HG03095 (cell line): ENCODE results near the gene ABL1.
"Not testable (repeated sequence)": the region's sequence is repeated elsewhere in the genome, so short reads cannot be mapped to it uniquely, and the experiment has no call there.

Experiments used
- ATAC-seq: cut with Tn5 transposase; IDR thresholded peaks from one replicate; pipeline ENCODE4 v1.9.1; 2021; ENCODE audit warnings: moderate library complexity; ENCODE audit not compliant: unreplicated experiment

The ABL1 gene

GRCh38 chr9:130901498-130902203, 66.6 kb downstream of the ABL1 start:
- no peak for ATAC-seq

- ATAC-seq, result no peak
These were observed 67.4 kb downstream of the ABL1 start for GRCh38 chr9:130902204-130903185.

GRCh38 chr9:130903194-130904069, 68.4 kb downstream of the ABL1 start:
- ATAC-seq, result no peak

DNA sequence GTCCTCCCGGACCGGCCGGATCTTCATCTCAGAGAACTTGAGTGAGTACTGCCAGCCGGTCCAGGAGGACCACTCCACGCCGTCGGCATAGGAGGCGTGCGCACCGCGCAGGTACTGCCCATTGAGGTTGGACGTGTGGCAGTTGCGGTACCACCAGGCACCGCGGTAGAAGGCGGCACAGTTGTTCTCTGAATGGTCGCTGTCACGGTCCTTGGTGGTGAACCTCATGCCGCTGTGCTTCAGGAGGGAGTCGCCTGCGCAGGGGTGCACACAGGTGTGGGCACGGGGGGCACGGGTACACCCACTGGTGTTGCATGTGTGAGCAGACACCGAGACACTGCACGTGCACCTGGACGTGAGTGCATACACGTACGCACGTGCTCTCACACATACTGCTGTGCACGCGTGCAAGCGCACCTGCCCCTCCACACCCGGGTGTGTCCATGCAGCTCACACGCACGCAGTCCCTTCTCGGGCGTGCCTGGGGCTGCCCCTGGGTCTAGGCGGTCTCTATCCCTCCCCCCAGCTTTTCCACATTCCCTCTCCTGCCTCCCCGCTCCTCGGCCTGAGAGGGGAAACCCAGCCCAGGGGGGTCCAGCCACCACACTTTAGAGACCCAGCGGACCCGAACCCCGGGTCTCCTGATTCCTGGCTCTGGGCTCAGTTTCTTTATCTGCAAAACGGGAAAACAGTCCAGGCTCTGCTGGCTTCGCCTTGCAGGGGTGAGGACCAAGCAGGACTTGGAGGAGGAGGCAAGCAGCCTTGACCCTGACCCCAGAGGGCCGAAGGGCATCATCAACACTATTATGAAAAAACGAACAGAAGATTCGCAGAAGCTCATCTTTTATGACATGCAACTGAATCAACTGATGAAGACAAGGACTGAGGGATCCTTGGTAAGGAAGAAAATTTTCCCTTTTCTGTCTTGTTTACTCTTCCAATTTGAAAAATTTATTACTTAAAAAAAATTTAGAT, 69.3 kb downstream of the ABL1 start:
- ATAC-seq, result no peak

DNA sequence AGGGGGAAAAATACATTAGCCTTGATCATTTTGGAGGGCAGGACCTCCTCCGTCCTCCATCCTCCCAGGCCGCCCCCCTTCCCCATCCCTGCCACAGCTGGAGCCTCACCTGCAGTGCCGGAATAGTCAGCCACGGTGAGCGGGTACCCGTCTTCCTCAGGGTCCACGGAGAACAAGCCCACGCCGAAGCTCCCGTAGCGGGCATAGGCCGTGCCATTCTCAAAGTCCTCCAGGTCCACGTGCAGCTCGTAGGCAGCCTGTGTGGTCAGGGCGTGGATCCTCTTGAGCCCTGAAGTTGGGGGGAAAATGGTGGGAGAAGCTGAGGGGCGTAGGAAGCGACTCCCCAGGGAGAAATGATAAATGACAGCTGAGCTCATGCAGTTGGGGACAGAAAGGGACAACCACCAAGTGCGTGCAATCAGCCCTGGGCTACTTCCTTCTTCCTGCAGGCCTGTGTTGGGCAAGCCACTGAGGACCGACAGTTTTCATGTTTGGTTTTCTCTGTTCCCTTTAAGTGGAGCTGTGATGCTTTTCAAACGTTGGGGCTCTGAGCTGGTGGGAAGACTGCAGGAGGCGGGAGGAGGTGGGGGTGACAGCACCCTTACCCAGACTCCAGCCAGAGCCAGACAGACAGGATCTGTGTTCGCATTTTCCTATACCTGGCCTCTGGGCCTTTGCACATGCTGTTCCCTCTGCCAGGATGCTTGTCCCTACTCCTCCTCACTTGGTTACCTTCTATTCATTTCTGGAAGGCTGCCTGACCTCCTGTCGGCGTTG, 70.3 kb downstream of the ABL1 start:
- no peak for ATAC-seq

- ATAC-seq, result no peak
These were observed 71.1 kb downstream of the ABL1 start for GRCh38 chr9:130905902-130906734.

GRCh38 chr9:130906735-130907416, 71.8 kb downstream of the ABL1 start:
- no peak for ATAC-seq

DNA sequence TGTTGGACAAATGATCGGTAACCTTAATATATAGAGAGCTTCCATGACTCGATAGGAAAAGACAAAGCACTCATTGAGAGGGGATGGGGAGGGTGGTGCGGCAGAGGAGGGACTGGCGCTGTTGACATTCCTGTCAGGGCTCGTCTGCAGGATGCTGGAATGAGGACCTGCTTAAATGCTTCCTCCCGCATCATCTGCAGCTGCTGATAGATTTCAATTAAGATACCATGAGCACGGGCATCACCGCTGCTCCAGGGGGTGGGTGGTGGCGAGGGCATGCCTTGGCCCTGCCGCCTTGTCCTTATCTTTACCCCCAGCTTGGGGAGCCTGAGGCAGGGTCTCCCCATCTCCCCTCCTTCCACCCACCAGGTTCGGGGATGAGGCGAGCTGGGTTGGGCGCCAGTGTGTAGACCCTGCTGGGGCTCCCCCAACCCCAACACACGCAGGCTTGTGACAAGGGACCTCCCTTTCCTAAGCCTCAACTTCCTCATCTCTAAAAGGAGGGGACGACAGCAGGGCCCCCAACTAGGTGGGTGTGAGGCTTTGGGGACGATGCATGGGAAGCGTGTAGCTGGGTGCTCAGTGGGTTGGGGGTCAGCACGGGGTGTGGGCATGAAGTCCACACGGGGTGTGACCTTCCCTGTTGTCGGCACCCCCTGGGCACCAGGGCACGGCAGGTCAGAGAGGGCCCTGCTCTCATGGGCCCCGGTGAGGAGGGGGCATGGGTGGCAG, 73.3 kb downstream of the ABL1 start:
- ATAC-seq, result no peak

DNA sequence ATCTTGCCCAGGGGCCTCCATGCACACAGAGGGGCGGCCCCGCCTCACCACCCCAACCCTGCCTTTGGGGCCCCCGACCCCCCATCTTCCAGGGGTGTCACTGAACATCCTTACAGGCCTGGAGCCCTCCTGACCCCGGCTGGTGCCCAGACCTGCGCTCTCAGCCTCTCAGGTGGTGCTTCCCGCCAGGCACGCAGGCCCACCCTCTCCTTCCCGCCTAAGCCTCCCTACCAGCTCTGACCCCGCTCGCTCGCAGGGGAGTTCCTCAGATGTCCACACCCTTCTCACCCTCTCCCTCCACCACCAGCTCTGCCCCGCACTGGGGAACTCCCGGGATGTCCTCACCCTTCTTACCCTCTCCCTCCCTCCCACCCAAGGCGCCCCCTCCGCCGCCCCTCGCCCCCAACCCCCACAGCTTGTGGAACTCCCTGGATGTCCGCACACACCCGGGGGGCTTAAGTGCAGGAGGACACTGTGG, 73.9 kb downstream of the ABL1 start:
- ATAC-seq, result no peak

- not testable (repeated sequence) for ATAC-seq
These were observed 75.0 kb downstream of the ABL1 start for GRCh38 chr9:130910041-130910440.

GRCh38 chr9:130910670-130911069, 75.6 kb downstream of the ABL1 start:
- ATAC-seq, result not testable (repeated sequence)

- ATAC-seq, result no peak
These were observed 76.4 kb downstream of the ABL1 start for GRCh38 chr9:130911254-130912049.

DNA sequence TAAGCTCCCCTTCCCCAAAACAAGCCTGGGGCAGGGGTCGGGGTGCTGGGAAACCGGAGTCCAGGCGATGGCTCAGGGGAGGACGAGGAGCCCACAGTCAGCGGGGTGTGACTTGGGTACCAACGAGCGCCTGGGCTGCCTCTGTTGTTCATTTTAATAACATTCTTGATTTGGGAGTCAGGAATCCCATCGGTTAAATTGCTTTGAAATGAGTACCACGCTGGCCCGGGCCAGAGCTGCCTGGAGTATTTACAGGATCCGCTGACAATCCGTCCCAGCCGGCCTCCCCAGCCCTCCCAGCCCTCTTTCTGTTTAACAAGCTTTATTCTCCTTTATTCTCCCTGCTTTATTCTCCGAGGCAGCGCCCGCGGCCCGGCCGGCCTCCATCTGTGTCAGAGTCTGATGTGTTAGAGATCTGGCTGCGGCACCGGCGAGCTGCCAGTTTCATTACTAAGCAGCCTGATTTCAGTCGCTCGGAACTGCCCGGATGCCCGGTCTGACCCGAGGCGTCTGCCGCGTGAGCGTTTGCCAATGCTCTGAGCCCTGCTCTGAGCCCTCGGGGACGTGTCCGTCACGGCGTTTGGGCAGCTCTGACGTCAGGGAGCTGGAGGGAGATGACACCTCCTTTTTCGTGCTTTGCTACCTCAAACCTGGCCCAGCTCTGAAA, 78.0 kb downstream of the ABL1 start:
- no peak for ATAC-seq

- ATAC-seq, result no peak
These were observed 78.8 kb downstream of the ABL1 start for GRCh38 chr9:130913599-130914416.
